Thyroid gland (tissue), 4 donors: ENCODE measurements around the gene IP6K3. TPM values are rescaled to one million over a fixed set of nuclear protein-coding genes. Genes with fewer than 3 reads are reported as not detected.
A peak's percentile ranks its signal among the peaks of the same experiment; 100 is the strongest.

Experiments used
- DNase-seq, 2 donors: peaks; one replicate each; pipeline ENCODE4 v3.0.0-alpha.2; 2019
- H3K27ac ChIP-seq, 3 donors: fragments of 200-600 bp; sonication (generic); 1 replicate in 2 of 3; 2 replicates in 1 of 3; pipeline ENCODE4 v1.5.1; 2016 to 2019; ENCODE audit warnings: mild to moderate bottlenecking in 1 of 3, moderate library complexity in 1 of 3
- H3K27me3 ChIP-seq: fragments of 200-600 bp; sonication (generic); one replicate; pipeline ENCODE4 v1.5.1; 2019
- H3K36me3 ChIP-seq, 2 donors: fragments of 200-600 bp; sonication (generic); one replicate each; pipeline ENCODE4 v1.5.1; 2016 to 2019
- H3K4me1 ChIP-seq, 2 donors: fragments of 200-600 bp; sonication (generic); one replicate each; pipeline ENCODE4 v1.5.1; 2017 to 2019
- H3K4me3 ChIP-seq, 3 donors: fragments of 200-600 bp; sonication (generic); replicated peaks in 1 of 3; 1 replicate in 2 of 3; 2 replicates in 1 of 3; pipeline ENCODE4 v1.5.1; 2016; ENCODE audit warnings: mild to moderate bottlenecking in 1 of 3
- H3K9me3 ChIP-seq: fragments of 200-600 bp; sonication (generic); one replicate; pipeline ENCODE4 v1.5.1; 2017
- POLR2A ChIP-seq, 2 donors: fragments of 450-650 bp; IDR thresholded peaks; one replicate each; pipeline ENCODE4 v1.6.1; 2017; ENCODE audit warnings: antibody characterized with exemption in 2 of 2, mild to moderate bottlenecking in 2 of 2, moderate library complexity in 1 of 2
- WGBS, 2 donors: methylation state at CpG; one replicate each; pipeline ENCODE4 v1.1.5; 2017; 5-methylcytosine and 5-hydroxymethylcytosine counted together
- intact Hi-C: fragments of 100-400 bp; cut with DNase I; formaldehyde crosslinking; loops from one replicate; pipeline ENCODE4 v1.15.1; 2023
- total RNA-seq, 4 donors: library from RNA; depleted of rRNA; stranded (reverse); fragments of >200 nt; gene quantifications; one replicate each; pipeline ENCODE4 v1.2.3, GENCODE V29; 2016
- TF ChIP-seq, protein P1 (sequence below), 6 experiments: fragments of 200-600 bp in 3 of 6; fragments of 450-650 bp in 3 of 6; sonication (generic) in 3 of 6; IDR thresholded peaks; one replicate each; pipeline ENCODE4 v1.5.1; 2016 to 2019; ENCODE audit warnings: antibody characterized with exemption in 6 of 6, mild to moderate bottlenecking in 2 of 6, inconsistent platforms in 1 of 6, moderate library complexity in 1 of 6

The IP6K3 gene
- total RNA-seq, 4 donors from 2014 or later, result 7.9 to 20.5 (median 17.1) TPM

DNA sequence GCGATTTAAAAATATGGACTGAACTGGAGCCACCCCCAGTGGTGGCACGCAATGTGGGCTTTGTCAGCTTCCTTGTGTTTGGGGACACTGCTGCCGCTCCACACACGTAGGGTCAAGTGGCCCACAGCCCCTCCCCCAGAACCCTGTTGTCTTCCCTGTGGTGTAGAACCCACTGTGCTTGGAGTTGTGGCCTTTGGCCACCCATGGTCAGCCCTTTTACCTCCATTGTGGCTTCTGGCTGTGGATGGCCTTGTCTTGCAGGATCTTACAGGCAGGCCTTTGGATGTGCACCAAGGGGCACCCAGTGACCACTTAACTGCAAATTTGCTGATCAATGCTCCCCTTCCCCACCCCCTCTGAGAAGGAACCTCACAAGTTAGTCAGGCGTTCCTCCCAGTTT lies 44.2 kb upstream of the IP6K3 start:
- intact Hi-C loops, result no loop called here
- no peaks in the 10 kb centered on the region for H3K9me3 ChIP-seq
- DNase-seq, result no peak
- H3K36me3 ChIP-seq, result peaks cover 0 to 5% of the 10 kb centered on the region in 2 donors
- WGBS, 2 donors, result 91 to 94% methylated on average over 5 of the region's 5 CpGs
- H3K27ac ChIP-seq, result no peak overlapping the region
- no peaks in the 10 kb centered on the region for H3K27me3 ChIP-seq
- TF ChIP-seq POLR2A (IDR thresholded peaks at IDR 0.05), result no peak
- TF ChIP-seq, protein P1, sequence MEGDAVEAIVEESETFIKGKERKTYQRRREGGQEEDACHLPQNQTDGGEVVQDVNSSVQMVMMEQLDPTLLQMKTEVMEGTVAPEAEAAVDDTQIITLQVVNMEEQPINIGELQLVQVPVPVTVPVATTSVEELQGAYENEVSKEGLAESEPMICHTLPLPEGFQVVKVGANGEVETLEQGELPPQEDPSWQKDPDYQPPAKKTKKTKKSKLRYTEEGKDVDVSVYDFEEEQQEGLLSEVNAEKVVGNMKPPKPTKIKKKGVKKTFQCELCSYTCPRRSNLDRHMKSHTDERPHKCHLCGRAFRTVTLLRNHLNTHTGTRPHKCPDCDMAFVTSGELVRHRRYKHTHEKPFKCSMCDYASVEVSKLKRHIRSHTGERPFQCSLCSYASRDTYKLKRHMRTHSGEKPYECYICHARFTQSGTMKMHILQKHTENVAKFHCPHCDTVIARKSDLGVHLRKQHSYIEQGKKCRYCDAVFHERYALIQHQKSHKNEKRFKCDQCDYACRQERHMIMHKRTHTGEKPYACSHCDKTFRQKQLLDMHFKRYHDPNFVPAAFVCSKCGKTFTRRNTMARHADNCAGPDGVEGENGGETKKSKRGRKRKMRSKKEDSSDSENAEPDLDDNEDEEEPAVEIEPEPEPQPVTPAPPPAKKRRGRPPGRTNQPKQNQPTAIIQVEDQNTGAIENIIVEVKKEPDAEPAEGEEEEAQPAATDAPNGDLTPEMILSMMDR (IDR thresholded peaks at IDR 0.05), result no peak
- peaks cover 22 to 26% of the 10 kb centered on the region in 2 donors for H3K4me1 ChIP-seq
- H3K4me3 ChIP-seq, result no peak overlapping the region

DNA sequence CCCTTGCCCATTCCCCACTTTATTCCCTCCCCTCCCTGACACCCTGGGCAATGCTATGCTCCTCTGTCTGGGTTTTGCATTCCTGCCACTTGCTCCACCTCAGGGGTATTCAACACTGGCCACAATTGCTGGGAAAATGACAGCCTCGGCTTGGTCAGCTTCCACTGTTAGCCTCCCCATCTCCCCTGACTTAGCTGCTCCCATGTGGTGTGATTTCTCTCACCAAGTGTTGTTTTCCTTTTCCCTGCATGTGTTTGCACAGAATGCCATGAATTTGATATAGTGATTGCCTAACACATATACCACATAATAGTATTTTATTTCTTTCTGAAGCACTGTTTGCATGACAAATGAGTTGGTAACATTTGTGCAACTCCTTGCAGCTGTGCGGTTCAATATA lies 43.7 kb upstream of the IP6K3 start:
- Histone ChIP-seq H3K27ac (no peak overlapping the region), H3K4me1 (peaks cover 27 to 31% of the 10 kb centered on the region in 2 donors), H3K9me3 (no peaks in the 10 kb centered on the region), H3K27me3 (no peaks in the 10 kb centered on the region), H3K4me3 (no peak overlapping the region), H3K36me3 (peaks cover 0 to 5% of the 10 kb centered on the region in 2 donors)
- intact Hi-C loops, result no loop called here
- TF ChIP-seq, protein P1 (IDR thresholded peaks at IDR 0.05), result no peak
- no peak for TF ChIP-seq POLR2A (IDR thresholded peaks at IDR 0.05)
- WGBS, 2 donors, result 69 to 75% methylated on average over 2 of the region's 2 CpGs
- DNase-seq, result no peak

DNA sequence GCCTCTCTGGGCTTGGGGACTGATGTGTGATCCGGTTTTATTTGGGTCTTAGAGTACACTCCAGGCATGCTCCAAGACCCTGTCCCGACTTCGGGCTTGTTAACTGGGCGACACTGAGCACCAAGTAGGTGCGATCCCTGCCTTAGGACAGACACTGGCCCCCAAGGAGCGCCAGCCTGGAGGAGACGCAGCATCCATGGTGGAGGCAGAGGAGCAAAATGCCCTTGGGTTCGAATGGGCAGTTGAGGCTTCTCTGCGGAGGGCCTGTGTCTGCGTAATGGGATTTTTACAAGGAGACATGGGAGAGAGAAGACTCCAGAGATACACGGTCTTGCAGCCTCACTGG lies 42.8 kb upstream of the IP6K3 start:
- Histone ChIP-seq H3K36me3 (peaks cover 0 to 6% of the 10 kb centered on the region in 2 donors), H3K4me1 (peaks cover 29 to 36% of the 10 kb centered on the region in 2 donors), H3K9me3 (no peaks in the 10 kb centered on the region), H3K4me3 (no peak overlapping the region), H3K27ac (no peak overlapping the region), H3K27me3 (no peaks in the 10 kb centered on the region)
- intact Hi-C loops, result no loop called here
- TF ChIP-seq, protein P1 (IDR thresholded peaks at IDR 0.05), result no peak
- no peak for TF ChIP-seq POLR2A (IDR thresholded peaks at IDR 0.05)
- no peak for DNase-seq
- WGBS, 2 donors, result 91 to 93% methylated on average over 11 of the region's 11 CpGs

DNA sequence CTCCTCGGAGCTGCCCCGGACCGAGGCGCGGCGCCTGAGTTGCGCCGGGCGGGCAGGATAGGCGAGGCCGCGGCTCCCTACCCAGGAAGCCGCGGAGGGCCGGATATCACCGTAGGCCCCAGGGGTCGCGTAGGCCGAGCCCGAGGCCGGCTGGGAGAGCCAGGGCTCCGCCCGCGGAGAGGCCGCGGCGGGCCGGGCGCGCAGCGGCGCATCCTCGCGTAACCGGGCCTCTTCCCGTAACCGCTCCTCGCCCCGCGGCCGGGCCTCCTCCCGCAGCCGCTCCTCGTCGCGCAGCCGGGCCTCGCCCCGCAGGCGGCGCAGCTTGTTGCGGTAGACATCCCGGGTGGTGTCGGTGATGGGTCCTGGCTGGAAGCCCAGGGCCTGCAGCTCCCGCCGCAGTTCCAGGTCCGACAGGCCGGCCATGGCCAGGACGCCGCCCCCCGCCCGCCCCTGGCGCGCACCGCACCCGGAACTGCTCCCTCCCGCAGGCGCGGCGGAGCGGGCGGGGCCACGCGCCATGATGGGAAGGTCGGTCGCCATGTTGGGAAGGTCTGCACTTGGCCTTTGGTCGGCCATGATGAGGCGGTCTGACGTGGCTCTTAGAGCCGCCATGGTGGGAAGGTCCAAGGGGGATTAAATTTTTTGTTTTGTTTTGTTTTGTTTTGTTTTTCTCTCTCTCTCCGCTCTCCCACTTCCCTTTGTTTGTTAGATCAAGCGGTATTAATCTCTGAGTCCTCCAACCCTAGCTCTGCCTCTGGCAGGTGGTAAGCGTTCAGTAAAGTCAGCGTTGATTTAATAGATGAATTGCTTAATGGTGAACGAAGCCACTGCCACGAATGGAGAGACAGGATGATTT lies 42.2 kb upstream of the IP6K3 start, which contains the start of gene LEMD2:
Gene LEMD2 (minus strand): TSS at position 437 of the 856 bp plus-strand sequence. CDS start 14 bp downstream, at position 423.
- intact Hi-C loops, result no loop called here
- Histone ChIP-seq H3K9me3 (no peaks in the 10 kb centered on the region), H3K36me3 (peaks cover 5 to 12% of the 10 kb centered on the region in 2 donors), H3K27me3 (no peaks in the 10 kb centered on the region), H3K4me3 (peak within 1 kb of the TSS; percentile 73 to 93 (median 84)), H3K27ac (peak within 1 kb of the TSS; percentile 93 to 98 (median 93)), H3K4me1 (peaks cover 29 to 36% of the 10 kb centered on the region in 2 donors)
- 13 to 31% methylated on average over 10 to 27 of the region's 86 CpGs for WGBS, 2 donors
- TF ChIP-seq, protein P1 (IDR thresholded peaks at IDR 0.05), result no peak
- peak; percentile 75 to 91 for TF ChIP-seq POLR2A (IDR thresholded peaks at IDR 0.05)
- DNase-seq, result peak; percentile 91 to 93
